GM21717 (cell line): Measurements from ENCODE around the gene LCMT1.
"Not testable (repeated sequence)": the region's sequence is repeated elsewhere in the genome, so short reads cannot be mapped to it uniquely, and the experiment has no call there.

ENCODE experiments used
- ATAC-seq: cut with Tn5 transposase; IDR thresholded peaks from one replicate; pipeline ENCODE4 v1.9.1; 2021; ENCODE audit warnings: mild to moderate bottlenecking, moderate library complexity; ENCODE audit not compliant: unreplicated experiment

LCMT1 gene

DNA sequence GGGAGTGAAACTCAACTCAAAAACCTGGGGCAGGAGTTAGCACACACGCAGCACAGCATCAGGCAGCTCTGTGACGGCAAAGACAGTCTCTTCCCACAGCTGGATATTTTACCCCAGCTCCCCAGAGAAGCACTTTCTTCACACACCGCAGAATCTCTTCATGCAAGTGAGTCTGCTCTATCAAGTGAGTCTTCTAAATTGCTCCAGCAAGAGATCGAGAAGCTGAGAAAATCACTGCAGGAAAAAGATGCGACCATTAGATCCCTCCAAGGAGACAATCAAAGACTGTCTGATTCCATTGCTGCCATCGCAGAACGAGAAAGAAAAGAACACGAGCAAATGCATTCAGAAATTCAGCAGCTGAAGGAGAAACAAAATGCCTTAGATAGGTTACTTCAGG lies 16.9 kb upstream of the LCMT1 start:
- no peak for ATAC-seq

DNA sequence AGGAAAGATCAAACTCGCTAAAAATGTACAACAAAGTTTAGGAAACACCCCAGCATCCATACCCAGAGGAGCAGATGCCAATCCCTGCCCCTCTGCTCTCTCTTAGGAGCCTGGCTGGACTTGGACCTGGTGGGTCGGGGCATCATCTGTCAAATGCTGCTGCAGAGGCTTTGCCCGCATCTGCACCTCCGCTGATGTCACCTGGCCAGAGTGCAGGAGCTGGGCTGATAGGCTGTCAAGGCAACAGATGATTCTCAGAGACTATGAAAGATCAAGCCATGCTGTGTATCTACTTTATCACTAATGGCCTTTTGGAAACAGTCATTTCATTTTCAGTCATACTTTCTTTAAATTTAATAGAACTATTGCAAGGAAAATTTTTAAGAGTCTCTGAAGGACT lies 15.9 kb upstream of the LCMT1 start:
- no peak for ATAC-seq

DNA sequence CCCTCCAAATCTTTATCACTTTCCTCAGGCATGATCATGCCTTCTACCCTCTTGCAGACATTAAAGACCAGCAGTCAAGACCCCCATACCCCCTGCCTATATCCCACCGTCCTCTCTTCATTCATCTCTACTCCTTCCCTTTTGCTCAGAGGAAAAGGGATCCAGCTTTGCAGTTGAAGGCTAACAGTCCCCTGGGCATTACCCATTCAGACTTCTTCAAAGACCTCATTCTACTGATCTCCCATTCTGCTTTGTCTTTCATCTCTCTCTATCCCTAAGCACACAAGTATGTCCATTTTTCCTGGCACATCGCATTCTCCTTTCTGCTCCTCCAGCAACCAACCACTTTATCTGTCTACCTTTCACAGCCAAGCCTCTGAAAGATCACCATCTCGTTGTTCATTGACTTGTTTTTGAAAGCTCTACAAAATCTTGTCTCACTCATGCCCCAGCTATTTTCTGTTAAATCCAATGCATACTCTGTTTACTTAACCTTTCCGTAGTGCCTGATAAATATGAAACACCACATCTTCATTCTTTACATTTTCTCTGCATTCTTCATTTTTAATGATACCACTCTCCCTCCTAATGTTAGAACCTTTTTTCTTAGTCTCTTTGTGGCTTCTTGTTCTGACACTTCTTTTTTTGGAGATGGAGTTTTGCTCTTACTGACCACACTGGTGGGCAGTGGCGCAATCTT lies 14.1 kb upstream of the LCMT1 start:
- ATAC-seq, result no peak

DNA sequence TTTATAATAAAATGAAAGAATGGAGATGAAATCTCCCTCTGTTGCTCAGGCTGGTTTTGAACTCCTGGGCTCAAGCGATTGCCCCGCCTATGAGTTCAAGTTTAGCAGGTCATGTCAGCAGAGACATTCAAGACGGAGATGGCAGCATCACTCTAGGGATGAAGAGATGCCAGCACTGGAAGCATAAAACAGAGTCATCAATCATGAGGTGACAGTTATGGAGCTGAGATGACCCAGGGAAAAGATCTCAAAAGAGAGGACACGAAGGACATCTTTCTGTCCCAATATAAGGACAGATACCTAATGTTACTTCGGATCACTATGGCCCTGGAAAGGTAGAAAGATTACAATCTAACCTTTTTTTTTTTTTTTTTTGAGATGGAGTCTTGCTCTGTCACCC lies 11.0 kb upstream of the LCMT1 start:
- ATAC-seq, result no peak

DNA sequence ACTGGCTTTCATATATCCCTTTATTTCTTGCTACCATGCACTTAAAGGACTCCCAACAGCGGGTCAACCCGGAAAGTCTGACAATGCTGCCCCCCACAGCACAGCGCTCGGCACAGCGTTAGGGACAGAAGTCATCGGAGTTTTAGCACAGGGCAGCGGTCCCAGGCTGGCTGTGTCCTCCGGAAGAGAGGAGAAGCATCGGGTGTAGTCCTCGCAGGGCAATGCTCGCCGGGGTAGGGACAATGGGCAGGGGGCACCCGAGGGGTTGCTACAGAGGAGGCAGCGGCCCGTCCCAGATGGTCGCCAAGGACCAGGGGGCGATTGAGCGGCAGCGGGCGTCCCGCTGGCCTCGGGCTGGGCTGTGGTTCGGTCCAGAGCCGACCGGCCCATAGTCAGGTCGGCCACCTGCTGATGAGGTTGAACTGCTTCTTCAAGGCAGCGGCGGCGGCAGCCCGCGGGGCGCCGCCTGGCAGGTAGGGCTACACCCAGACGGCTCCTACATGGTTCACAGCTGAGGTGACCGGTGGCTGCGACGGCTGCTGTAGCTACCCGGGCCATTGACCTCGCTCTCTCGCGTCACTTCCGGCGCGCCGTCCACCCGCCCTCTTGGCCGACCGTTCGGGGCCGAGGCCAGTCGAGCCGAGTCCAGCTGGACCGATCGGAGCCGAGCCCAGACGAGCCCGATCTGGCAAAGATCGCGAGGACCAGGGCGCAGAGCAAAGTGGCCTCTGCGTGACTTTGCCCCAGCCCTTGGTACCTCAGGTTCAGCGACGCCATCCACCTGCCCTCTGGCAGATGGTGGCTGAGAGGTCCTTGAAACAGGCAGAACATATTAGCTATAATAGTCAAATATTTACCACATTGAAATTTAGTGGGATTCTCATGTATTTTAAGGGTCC lies 4.7 kb upstream of the LCMT1 start:
- no peak for ATAC-seq

DNA sequence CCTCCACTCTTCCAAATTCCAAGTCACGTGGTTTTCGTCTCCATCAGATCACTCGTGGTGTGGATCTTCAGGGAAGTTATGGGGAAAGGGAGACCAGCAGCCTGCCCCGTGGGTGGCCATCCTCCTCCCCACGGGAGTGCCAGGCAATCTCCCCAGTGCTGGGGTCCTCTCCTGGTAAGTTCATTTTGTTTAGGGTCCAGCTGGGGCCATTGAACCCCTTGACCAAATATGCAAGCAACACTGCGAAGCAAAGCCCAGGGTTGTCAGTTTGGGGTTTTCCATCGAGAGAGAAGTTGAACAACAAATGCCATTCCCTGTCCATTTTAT lies 4.1 kb upstream of the LCMT1 start:
- ATAC-seq, result no peak

DNA sequence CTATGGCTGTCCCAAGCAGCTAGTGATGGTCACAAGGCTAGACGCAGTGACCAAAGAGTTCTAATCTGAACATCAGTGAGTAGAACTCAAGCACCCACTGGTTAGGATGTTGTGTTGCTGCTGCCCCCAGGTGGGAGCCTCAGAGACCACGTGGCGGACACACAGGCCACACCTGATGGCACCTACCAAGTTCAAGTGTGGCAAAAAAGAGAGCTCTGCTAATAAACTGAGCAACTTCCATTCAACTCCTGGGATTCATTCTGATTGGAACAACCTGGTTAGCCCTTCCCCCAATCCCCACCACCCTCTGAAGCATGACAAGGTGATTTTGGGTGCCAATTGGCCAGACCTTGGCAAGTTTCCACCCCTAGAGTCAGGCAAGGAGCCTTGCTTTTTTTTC lies 3.5 kb upstream of the LCMT1 start:
- no peak for ATAC-seq

DNA sequence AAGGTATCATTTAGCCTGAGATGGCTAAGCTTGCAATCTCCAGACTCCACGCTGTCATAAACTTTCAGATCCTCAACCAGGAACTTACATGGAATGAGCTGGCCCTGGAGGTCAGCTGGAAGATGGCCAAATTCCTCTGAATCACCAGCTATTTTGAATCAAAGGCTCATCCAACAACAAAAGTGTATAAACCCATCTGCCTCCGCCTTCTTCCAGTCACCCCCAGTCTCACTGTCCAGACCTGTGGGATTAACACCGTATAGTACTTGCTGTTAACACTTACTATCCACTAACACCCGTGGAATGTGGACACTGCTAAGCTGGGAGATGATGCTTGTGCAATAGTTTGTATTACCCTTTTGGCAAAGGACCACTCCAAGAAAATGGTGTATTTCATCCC lies 1.9 kb upstream of the LCMT1 start:
- no peak for ATAC-seq

DNA sequence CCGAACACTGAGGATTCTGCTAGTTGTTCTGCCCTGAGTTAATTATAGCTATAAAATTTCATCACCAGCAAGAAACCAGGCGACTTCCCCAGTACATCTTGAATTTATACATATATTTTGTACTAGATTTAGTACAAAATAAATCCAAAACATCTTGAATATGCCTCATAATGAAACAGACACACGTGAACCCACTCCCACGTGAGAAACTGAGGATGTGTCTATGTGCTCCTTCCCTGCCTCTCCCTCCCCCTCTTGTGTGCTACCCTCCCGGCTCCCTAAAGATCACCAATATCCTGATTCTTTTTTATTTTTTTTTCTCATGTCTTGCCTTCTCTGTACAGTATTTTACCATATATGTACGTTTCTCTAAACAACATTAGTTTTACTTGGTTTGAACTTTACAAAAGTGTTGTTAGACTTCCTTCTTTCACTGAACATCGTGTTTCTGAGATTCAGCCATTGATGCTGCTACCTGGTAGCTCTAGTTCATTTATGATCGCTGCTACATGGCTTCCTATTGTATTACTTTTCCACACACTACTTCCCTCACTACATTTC lies 1.1 kb upstream of the LCMT1 start:
- no peak for ATAC-seq

DNA sequence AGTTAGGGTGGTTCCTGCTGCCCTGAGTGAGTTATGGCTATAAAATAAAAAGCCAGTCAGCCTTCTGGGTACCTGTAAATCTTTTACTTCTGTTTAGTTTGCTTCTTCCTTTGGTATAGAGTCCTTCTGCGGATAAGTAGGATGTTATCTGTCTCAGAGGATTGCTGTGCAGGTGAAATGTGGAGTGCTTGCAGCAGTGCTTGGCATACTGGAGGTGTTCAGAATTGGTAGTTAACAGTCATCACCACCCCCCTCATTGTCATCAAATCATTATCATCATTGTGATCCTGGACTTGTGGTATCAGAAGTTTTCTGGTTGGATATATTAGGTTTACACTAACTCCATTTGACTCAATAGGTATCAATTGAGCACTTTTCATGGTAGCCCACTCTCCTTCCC lies 2.6 kb downstream of the LCMT1 start:
- ATAC-seq, result no peak

DNA sequence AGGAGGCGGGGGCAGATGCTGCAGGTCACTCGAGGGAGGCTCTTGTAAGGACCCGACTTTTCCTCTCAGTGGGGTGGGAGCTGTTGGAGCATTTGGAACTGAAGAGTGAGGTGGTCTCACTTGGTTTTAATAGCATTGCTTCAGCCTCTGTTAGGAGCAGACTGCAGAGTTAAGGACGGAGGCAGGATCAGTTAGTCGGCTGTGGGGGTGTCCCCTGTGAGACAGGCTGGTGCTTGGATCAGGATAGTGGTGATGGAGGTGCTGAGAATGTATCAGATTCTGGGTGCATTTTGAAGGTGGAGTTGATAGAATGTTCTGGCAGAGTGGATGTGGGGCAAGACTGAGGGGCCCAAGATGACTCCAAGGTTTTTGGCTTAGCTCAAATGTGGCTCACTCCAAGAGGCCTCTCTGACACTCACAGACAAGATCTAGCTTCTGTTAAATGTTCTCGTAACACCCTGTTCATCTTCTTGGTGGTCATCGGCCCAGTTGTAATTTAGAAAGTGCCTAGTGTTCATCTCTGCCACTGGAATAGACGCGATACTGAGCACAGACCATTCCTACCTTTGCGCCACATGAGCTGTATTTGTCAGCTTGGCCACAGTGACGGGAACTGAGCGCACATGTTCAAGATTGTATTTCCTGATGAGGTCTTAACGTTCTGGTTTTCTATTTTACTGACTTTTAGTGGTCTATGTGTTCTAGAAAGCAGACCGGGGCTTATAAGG lies 7.5 kb downstream of the LCMT1 start:
- ATAC-seq, result no peak

DNA sequence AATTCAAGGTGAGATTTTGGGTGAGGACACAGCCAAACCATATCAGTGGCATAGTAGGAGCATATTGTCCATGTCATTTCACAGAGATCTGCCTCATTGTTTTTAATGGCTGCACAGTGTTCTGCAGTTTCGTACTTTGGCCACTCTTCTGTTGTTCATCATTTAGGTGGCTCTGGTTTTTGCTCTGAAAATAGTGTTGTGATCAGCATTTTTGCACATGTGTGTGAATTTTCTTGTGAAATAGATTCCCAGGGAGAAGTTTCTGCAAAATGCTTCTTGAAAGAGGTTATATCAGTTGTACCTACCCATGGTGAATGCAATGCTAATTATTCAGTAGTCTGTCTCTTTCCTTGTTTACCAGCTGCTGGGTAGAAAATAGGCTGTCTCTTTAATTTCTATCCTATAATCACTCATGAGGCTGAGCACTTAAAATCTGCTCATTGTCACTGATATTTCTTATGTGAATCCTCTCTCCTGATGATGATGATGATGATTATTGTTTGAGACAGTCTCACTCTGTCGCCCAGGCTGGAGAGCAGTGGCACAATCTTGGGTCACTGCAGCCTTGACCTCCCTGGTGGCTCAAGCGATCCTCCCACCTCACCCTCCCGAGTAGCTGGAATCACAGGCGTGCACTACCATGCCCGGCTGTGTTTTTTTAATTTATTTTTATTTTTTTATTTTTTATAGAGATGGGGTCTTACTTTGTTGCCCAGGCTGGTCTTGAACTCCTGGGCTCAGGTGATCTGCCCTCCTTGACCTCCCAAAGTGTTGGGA lies 10.5 kb downstream of the LCMT1 start:
- no peak for ATAC-seq

DNA sequence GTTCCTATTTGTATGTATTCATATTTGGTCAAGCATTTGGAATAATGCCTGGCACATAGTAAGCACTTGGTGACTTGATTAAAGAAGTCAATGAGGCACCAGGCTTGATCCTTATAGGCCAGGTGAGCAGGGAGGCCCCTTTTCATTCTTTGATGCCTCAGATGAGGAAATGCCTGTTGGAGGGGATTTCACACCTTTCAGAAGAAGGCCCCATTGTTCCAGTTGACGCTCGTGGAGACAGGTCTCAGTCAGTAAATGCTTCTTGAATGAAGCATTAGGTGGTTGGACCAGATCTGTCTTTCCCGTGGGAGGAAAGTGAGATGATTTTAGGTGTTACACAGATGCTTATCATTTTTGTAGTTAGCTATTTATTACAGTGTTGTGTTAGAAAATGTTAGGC lies 13.0 kb downstream of the LCMT1 start:
- ATAC-seq, result no peak

DNA sequence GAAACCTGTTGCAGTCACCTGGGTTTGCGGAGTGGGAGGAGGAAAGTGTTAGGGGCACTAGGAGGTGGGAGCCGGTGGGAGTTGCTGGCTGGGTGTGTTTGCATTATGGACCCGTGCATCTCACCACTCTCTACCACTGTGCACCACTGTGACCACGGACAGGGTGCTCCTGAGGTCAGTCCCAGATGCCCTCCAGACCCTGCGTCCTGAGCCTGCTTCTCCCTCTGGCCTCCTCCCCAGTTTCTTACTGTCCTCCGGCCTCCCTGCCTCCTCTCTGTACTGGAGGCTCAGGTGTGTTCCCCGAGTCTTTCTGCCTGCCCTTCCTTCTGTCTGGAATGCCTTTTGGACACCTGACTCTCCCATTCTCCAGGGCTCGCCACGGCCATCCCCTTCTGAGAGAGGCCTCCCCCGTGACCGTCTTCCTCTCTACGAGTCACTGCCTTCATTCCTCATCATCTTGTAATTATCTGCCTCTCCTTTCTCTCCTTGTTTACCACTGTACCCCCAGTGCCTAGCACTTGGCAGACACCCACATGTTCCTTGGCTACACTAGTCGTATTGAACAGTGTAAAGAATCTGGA lies 14.6 kb downstream of the LCMT1 start:
- not testable (repeated sequence) for ATAC-seq

DNA sequence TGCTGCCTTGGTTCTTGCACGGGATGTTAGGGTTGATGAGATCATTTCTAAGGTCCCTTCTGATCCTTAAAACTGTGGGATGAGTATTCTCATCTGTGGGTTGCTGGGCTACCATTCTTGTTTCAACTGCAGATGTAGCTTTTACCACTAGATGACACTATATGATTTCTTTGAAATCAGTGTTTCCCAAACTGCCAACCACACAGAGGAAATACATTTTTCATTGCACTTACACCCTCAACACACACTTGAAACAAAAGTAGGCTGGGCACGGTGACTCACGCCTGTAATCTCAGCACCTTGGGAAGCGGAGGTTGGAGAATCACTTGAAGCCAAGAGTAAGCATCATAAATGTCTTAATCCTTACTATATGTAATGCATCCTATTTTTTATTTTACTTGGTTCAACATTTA lies 15.3 kb downstream of the LCMT1 start:
- ATAC-seq, result no peak

DNA sequence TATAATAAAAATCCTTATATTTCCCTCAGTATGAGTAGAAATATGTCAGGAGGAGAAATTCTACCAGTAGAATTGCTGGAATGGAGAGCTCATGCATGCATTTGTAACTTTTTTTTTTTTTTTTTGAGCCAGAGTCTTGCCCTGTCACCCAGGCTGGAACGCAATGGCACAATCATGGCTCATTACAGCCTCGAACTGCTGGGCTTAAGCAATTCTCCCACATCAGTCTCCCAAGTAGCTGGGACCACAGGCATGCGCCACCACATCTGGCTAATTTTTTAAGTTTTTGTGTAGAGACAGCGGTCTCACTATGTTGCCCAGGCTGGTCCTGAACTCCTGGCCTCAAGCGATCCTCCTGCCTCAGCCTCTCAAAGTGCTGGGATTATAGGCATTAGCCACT lies 21.2 kb downstream of the LCMT1 start:
- ATAC-seq, result not testable (repeated sequence)

DNA sequence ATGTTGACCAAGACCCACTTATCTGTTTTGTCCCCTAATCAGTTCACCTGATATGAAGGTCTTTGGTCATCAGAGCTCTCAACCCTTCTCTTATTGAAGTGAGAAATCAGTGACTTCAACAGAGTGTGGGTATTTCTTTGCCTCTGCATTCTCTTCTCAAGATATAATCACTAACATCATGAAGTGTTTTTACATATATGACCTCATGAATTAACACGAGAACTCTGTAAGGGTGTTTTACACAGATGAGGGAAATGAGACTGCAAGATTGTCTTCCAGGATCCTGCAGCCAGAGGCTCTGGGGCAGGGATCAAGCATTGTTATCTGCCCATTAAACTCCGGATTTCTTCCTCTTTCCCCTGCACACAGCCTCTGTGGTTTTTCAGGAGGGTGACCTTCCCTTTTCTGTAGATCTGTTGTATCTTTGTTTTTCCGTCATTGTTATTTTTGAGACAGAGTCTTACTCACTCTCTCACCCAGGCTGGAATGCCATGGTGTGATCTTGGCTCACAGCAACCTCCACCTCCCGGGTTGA lies 22.7 kb downstream of the LCMT1 start:
- ATAC-seq, result no peak

DNA sequence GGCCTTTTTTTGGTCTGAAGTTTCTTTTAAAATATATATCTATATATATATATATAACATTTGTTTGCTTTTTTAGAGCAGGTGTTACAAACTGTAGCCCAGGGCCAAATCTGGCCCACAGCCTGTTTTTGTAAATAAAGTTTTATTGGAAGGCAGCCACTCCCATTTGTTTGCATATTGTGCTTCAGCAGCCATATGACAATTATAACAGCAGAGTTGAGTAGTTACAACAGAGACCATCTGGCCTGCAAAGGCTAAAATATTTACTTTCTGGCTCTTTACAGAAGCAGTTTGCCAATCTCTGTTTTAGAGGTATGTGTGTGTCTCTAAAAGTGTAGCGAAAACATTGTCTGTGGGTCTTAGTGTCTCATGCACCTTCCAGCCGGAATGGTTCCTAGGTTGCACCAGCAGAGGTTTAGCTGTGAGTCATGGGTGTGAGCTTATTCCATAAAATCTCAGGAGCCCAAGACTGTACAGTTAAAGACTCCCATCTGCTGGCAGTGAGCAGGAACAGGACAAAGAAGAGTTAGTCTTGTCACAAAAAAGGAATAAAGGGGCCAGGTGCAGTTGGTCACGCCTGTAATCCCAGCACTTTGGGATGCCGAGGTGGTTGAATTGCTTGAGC lies 23.8 kb downstream of the LCMT1 start:
- ATAC-seq, result no peak

DNA sequence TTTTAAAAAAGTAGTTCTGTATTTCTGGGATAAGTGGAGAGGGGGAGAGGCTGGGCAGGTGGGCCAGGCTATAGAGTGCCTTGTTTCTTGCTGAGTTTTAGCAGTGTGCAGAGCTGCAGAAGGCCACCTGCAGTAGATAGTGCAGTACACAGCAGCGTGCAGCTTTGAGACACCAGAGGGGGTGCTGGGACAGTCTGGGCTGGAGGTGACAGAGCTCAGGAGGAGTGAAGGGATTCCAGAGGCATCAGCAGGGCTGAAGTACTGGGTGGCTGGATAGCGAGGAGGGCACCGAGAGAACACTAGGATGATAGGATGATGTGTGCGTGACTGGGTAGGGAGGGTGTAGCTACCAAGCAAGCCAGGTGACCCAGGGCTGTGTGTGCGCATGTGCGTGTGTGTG lies 26.6 kb downstream of the LCMT1 start:
- no peak for ATAC-seq

DNA sequence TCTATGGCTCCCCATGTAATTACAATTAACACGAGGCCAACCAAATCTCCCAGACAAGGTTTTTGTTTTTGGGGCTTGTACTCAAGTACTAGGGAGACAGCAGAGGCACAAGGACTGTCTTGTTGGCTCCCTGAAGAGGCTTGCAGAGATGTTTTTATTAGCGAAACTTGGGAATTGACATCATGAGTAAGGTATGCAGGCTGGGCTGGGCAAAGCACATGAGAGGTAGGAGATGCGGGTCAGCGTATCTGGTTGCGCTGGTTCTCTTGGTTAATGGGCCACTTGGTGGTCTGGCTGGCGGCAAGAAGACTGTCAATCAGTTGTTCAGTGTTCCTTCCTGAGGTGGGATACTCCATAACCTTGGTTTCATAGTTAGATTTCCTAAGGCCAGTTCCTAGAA lies 28.9 kb downstream of the LCMT1 start:
- no peak for ATAC-seq
